Measurements from ENCODE around the gene CCDC200. TPM values are rescaled to one million over a fixed set of nuclear protein-coding genes. Genes with fewer than 3 reads are reported as not detected.

The CCDC200 gene
- total RNA-seq, 2 experiments from 2014 or later = not detected

GRCh38 chr17:43226393-43226792 is 2.0 kb downstream of the CCDC200 start:
- Histone ChIP-seq H3K36me3 (ENCODE audit: insufficient read depth, low read length) (no peaks in the 10 kb centered on the region), H3K4me3 (ENCODE audit: low read depth, low read length, poor library complexity, severe bottlenecking) (no peak overlapping the region), H4K20me1 (ENCODE audit: insufficient read depth, low read length) (no peaks in the 10 kb centered on the region), H2AFZ (ENCODE audit: low read length) (no peak overlapping the region), H3K27ac (ENCODE audit: low read depth, low read length, poor library complexity, severe bottlenecking) (no peak overlapping the region), H3K9me3 (ENCODE audit: low read length) (no peaks in the 10 kb centered on the region), H3K4me2 (ENCODE audit: low read length) (no peak overlapping the region), H3K79me2 (ENCODE audit: insufficient read depth, low read depth, low read length) (no peaks in the 10 kb centered on the region), H3K4me1 (ENCODE audit: insufficient read depth, low read length, poor library complexity, severe bottlenecking) (no peaks in the 10 kb centered on the region), H3K9me2 (ENCODE audit: insufficient read depth, low read length) (no peaks in the 10 kb centered on the region)
- CTCF ChIA-PET (ENCODE audit: unreplicated experiment) = no interaction called here
- POLR2A ChIA-PET = interaction anchor here (0.6 kb wide), 1 partner anchor 93 kb away, joined by 3 read pairs; no protein-coding TSS in a partner anchor
- DNase-seq (ENCODE audit: low spot score) = no peak
- intact Hi-C loops (cut with micrococcal nuclease; ENCODE audit: unreplicated experiment) = no loop called here
- BruUV-seq (replicated peaks) = TSS peak; percentile 49
- TF ChIP-seq, protein P1, sequence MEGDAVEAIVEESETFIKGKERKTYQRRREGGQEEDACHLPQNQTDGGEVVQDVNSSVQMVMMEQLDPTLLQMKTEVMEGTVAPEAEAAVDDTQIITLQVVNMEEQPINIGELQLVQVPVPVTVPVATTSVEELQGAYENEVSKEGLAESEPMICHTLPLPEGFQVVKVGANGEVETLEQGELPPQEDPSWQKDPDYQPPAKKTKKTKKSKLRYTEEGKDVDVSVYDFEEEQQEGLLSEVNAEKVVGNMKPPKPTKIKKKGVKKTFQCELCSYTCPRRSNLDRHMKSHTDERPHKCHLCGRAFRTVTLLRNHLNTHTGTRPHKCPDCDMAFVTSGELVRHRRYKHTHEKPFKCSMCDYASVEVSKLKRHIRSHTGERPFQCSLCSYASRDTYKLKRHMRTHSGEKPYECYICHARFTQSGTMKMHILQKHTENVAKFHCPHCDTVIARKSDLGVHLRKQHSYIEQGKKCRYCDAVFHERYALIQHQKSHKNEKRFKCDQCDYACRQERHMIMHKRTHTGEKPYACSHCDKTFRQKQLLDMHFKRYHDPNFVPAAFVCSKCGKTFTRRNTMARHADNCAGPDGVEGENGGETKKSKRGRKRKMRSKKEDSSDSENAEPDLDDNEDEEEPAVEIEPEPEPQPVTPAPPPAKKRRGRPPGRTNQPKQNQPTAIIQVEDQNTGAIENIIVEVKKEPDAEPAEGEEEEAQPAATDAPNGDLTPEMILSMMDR (conservative IDR thresholded peaks at IDR 0.05; ENCODE audit: low read length) = no peak
- no peak for TF ChIP-seq EZH2phosphoT487 (IDR thresholded peaks at IDR 0.05; ENCODE audit: borderline replicate concordance, low read depth, low read length)

GRCh38 chr17:43224146-43224705 is 4.2 kb downstream of the CCDC200 start:
- no peak overlapping the region for H3K27ac ChIP-seq (ENCODE audit: low read depth, low read length, poor library complexity, severe bottlenecking)
- no peaks in the 10 kb centered on the region for H3K4me1 ChIP-seq (ENCODE audit: insufficient read depth, low read length, poor library complexity, severe bottlenecking)
- no TSS peak for BruUV-seq (replicated peaks)
- DNase-seq (ENCODE audit: low spot score) = no peak
- H3K9me2 ChIP-seq (ENCODE audit: insufficient read depth, low read length) = no peaks in the 10 kb centered on the region
- H3K36me3 ChIP-seq (ENCODE audit: insufficient read depth, low read length) = no peaks in the 10 kb centered on the region
- intact Hi-C loops (cut with micrococcal nuclease; ENCODE audit: unreplicated experiment) = no loop called here
- TF ChIP-seq EZH2phosphoT487 (IDR thresholded peaks at IDR 0.05; ENCODE audit: borderline replicate concordance, low read depth, low read length) = no peak
- TF ChIP-seq, protein P1 (conservative IDR thresholded peaks at IDR 0.05; ENCODE audit: low read length) = no peak
- H3K4me3 ChIP-seq (ENCODE audit: low read depth, low read length, poor library complexity, severe bottlenecking) = no peak overlapping the region
- CTCF ChIA-PET (ENCODE audit: unreplicated experiment) = no interaction called here
- POLR2A ChIA-PET = no interaction called here
- H3K79me2 ChIP-seq (ENCODE audit: insufficient read depth, low read depth, low read length) = no peaks in the 10 kb centered on the region
- no peak overlapping the region for H2AFZ ChIP-seq (ENCODE audit: low read length)
- no peaks in the 10 kb centered on the region for H4K20me1 ChIP-seq (ENCODE audit: insufficient read depth, low read length)
- H3K4me2 ChIP-seq (ENCODE audit: low read length) = no peak overlapping the region
- H3K9me3 ChIP-seq (ENCODE audit: low read length) = no peaks in the 10 kb centered on the region

DNA sequence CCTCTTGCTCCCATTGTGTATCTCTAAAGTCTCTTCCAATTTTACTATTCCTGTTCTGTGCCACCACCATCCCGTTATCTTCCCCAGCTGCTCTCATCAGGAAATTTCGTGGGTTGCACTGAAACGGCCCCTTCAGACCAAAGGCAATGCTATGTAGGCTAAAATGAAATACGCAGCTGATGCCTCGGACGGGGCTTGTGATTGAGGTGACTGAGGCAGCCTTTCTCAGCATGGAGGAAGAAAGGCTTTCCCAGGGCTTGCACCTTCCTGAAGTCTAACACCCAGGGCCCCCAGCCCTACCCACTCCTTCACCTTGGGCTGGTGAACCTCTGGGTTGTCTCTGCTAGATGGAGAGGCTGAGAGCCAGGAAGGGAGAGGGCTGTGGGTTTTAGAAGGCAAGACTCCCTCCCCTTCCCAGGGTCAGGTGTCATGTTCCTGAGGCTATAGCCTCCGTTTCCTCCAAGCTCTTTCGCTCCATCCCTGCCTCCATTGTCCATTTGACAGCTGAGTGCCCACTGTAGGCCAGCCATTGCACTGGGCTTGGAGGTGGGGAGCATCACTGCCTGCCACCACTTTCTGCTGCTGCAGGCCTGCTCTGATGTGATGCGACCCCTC is 7.8 kb downstream of the CCDC200 start:
- BruUV-seq (replicated peaks) = no TSS peak
- POLR2A ChIA-PET = interaction anchor here (0.5 kb wide), 1 partner anchor 43 kb away, joined by 3 read pairs; no protein-coding TSS in a partner anchor
- peaks cover 4% of the 10 kb centered on the region; the same call in 1 of the 2 replicates for H3K36me3 ChIP-seq (ENCODE audit: insufficient read depth, low read length)
- H3K4me3 ChIP-seq (ENCODE audit: low read depth, low read length, poor library complexity, severe bottlenecking) = no peak overlapping the region
- no peak for DNase-seq (ENCODE audit: low spot score)
- no peak overlapping the region for H2AFZ ChIP-seq (ENCODE audit: low read length)
- no peaks in the 10 kb centered on the region for H3K9me3 ChIP-seq (ENCODE audit: low read length)
- H4K20me1 ChIP-seq (ENCODE audit: insufficient read depth, low read length) = no peaks in the 10 kb centered on the region
- no peak overlapping the region for H3K27ac ChIP-seq (ENCODE audit: low read depth, low read length, poor library complexity, severe bottlenecking)
- H3K4me1 ChIP-seq (ENCODE audit: insufficient read depth, low read length, poor library complexity, severe bottlenecking) = no peaks in the 10 kb centered on the region
- intact Hi-C loops (cut with micrococcal nuclease; ENCODE audit: unreplicated experiment) = no loop called here
- H3K79me2 ChIP-seq (ENCODE audit: insufficient read depth, low read depth, low read length) = no peaks in the 10 kb centered on the region
- H3K9me2 ChIP-seq (ENCODE audit: insufficient read depth, low read length) = no peaks in the 10 kb centered on the region
- no peak overlapping the region for H3K4me2 ChIP-seq (ENCODE audit: low read length)
- no peak for TF ChIP-seq EZH2phosphoT487 (IDR thresholded peaks at IDR 0.05; ENCODE audit: borderline replicate concordance, low read depth, low read length)
- TF ChIP-seq, protein P1 (conservative IDR thresholded peaks at IDR 0.05; ENCODE audit: low read length) = no peak
- CTCF ChIA-PET (ENCODE audit: unreplicated experiment) = no interaction called here

All from OCI-LY7 (cell line).